GM23338 (cell line): ENCODE measurements around the gene MYBPC2. TPM values are rescaled to one million over a fixed set of nuclear protein-coding genes. Genes with fewer than 3 reads are reported as not detected.

Source experiments
- ATAC-seq: fragments of 200-7000 bp; cut with Tn5 transposase; 3 replicates; pipeline ENCODE4 v1.9.1; 2020
- DNase-seq: peaks from one replicate; pipeline ENCODE4 v3.0.0-alpha.2; 2015; ENCODE audit warnings: low spot score
- H2AFZ ChIP-seq: fragments of 200-600 bp; sonication (generic); 2 replicates; pipeline ENCODE4 v1.8.0; 2016; ENCODE audit warnings: antibody characterized with exemption, mild to moderate bottlenecking, moderate library complexity
- H3F3A ChIP-seq: fragments of 200-600 bp; sonication (generic); replicated peaks from 2 replicates; pipeline ENCODE4 v1.8.0; 2017; ENCODE audit warnings: antibody characterized with exemption, mixed run types, low read depth
- H3K27ac ChIP-seq: fragments of 200-600 bp; sonication (generic); 2 replicates; pipeline ENCODE4 v1.6.1; 2016; ENCODE audit warnings: low read depth
- H3K27me3 ChIP-seq: fragments of 200-600 bp; sonication (generic); 2 replicates; pipeline ENCODE4 v1.8.0; 2016; ENCODE audit warnings: mild to moderate bottlenecking, mixed run types, moderate library complexity; ENCODE audit not compliant: insufficient read depth
- H3K36me3 ChIP-seq: fragments of 200-600 bp; sonication (generic); 2 replicates; pipeline ENCODE4 v1.8.0; 2016; ENCODE audit warnings: mild to moderate bottlenecking; ENCODE audit not compliant: insufficient read depth
- H3K4me1 ChIP-seq: fragments of 200-600 bp; sonication (generic); 2 replicates; pipeline ENCODE4 v1.8.0; 2016; ENCODE audit warnings: mild to moderate bottlenecking, moderate library complexity; ENCODE audit not compliant: insufficient read depth
- H3K4me2 ChIP-seq: fragments of 200-600 bp; sonication (generic); 2 replicates; pipeline ENCODE4 v1.7.1; 2017; ENCODE audit warnings: mixed run types
- H3K4me3 ChIP-seq: fragments of 200-600 bp; sonication (generic); 2 replicates; pipeline ENCODE4 v1.6.1; 2016; ENCODE audit warnings: mixed run types
- H3K79me2 ChIP-seq: fragments of 200-600 bp; sonication (generic); replicated peaks from 2 replicates; pipeline ENCODE4 v1.8.0; 2017; ENCODE audit warnings: mild to moderate bottlenecking; ENCODE audit not compliant: insufficient read depth
- H3K9me2 ChIP-seq: fragments of 200-600 bp; sonication (generic); 2 replicates; pipeline ENCODE4 v1.8.0; 2017; ENCODE audit not compliant: insufficient read depth
- H4K20me1 ChIP-seq: fragments of 200-600 bp; sonication (generic); replicated peaks from 2 replicates; pipeline ENCODE4 v1.8.0; 2017; ENCODE audit warnings: mild to moderate bottlenecking; ENCODE audit not compliant: insufficient read depth
- H3K27ac Mint-ChIP-seq: 2 replicates; pipeline ENCODE4 v1.8.0; 2020; ENCODE audit warnings: inconsistent platforms, mild to moderate bottlenecking, moderate library complexity, mixed read lengths
- H3K27me3 Mint-ChIP-seq: 3 replicates; pipeline ENCODE4 v1.8.0; 2022; ENCODE audit warnings: low read depth, mild to moderate bottlenecking, moderate library complexity, mixed read lengths, inconsistent platforms; ENCODE audit not compliant: insufficient read depth, poor library complexity
- H3K36me3 Mint-ChIP-seq: 3 replicates; pipeline ENCODE4 v1.8.0; 2021; ENCODE audit warnings: low read depth, mild to moderate bottlenecking, inconsistent platforms, moderate library complexity, mixed read lengths
- H3K4me1 Mint-ChIP-seq: 3 replicates; pipeline ENCODE4 v1.8.0; 2020; ENCODE audit warnings: mild to moderate bottlenecking, inconsistent platforms, mixed read lengths
- H3K4me3 Mint-ChIP-seq: 3 replicates; pipeline ENCODE4 v1.8.0; 2021; ENCODE audit warnings: moderate library complexity, mild to moderate bottlenecking, inconsistent platforms, mixed read lengths
- H3K9me3 Mint-ChIP-seq: 3 replicates; pipeline ENCODE4 v1.8.0; 2020; ENCODE audit warnings: moderate library complexity, mild to moderate bottlenecking, inconsistent platforms, mixed read lengths
- CREB1 ChIP-seq: fragments of 250-450 bp; sonication (Bioruptor Pico); IDR thresholded peaks from 2 replicates; pipeline ENCODE4 v1.5.0; 2020; ENCODE audit warnings: low read depth, mild to moderate bottlenecking, moderate library complexity
- EZH2 ChIP-seq: fragments of 200-600 bp; sonication (generic); IDR thresholded peaks from one replicate; pipeline ENCODE4 v1.8.0; 2017; ENCODE audit warnings: antibody characterized with exemption, mild to moderate bottlenecking, low read depth; ENCODE audit not compliant: unreplicated experiment
- JUNB ChIP-seq: IDR thresholded peaks from one replicate; pipeline ENCODE4 v1.6.1; 2016; ENCODE audit warnings: antibody characterized with exemption; ENCODE audit not compliant: unreplicated experiment
- NANOG ChIP-seq: IDR thresholded peaks from 2 replicates; pipeline ENCODE4 v1.6.1; 2016; ENCODE audit warnings: antibody characterized with exemption, borderline replicate concordance
- REST ChIP-seq: IDR thresholded peaks from one replicate; pipeline ENCODE4 v1.6.1; 2018; ENCODE audit warnings: antibody characterized with exemption; ENCODE audit not compliant: unreplicated experiment
- STAT1 ChIP-seq: IDR thresholded peaks from one replicate; pipeline ENCODE4 v1.6.1; 2016; ENCODE audit warnings: antibody characterized with exemption; ENCODE audit not compliant: unreplicated experiment
- ZNF114 ChIP-seq: fragments of 250-450 bp; sonication (Bioruptor Pico); IDR thresholded peaks from 2 replicates; pipeline ENCODE4 v1.5.0; 2020; ENCODE audit warnings: mild to moderate bottlenecking, moderate library complexity
- ZNF331 ChIP-seq: fragments of 250-450 bp; sonication (Bioruptor Pico); IDR thresholded peaks from 2 replicates; pipeline ENCODE4 v1.5.0; 2020; ENCODE audit warnings: low read depth, mild to moderate bottlenecking, moderate library complexity
- polyA plus RNA-seq: library from polyadenylated mRNA; unstranded; fragments of >200 nt; fragmentation: Nextera tagmentation; extraction: Ambion mirVana; gene quantifications from 2 replicates; pipeline ENCODE4 v1.2.1, GENCODE V29; 2016
- total RNA-seq: library from RNA; depleted of rRNA; stranded (reverse); fragments of >200 nt; shearing (Covaris generic); gene quantifications from 2 replicates; pipeline ENCODE4 v1.2.3, GENCODE V29; 2014
- TF ChIP-seq, protein P1 (sequence below), 2 experiments: fragments of 200-600 bp in 1 of 2; sonication (generic) in 1 of 2; conservative IDR thresholded peaks; 2 replicates each; pipeline versions ENCODE4 v1.5.1 to v1.6.1; 2016 to 2017; ENCODE audit warnings: antibody characterized with exemption in 2 of 2, low read depth in 2 of 2, mild to moderate bottlenecking in 2 of 2, moderate library complexity in 1 of 2

MYBPC2 gene
- total and polyA plus RNA-seq, 2 experiments from 2014 or later: 4.2 to 5.9 TPM

GRCh38 chr19:50492303-50493052 is 59.8 kb downstream of the MYBPC2 start:
- H3K79me2 ChIP-seq: no peaks in the 10 kb centered on the region
- H2AFZ ChIP-seq: no peak overlapping the region
- Mint-ChIP-seq H3K36me3 (peaks cover 53% of the 10 kb centered on the region), H3K4me3 (no peak overlapping the region), H3K27ac (no peak overlapping the region), H3K4me1 (no peaks in the 10 kb centered on the region; the same call in 2 of the 3 replicates), H3K9me3 (peaks cover 90% of the 10 kb centered on the region; the same call in 2 of the 3 replicates), H3K27me3 (peaks cover 12% of the 10 kb centered on the region)
- H4K20me1 ChIP-seq: no peaks in the 10 kb centered on the region
- no peak overlapping the region for H3K27ac ChIP-seq
- no peaks in the 10 kb centered on the region for H3K36me3 ChIP-seq
- ATAC-seq: no peak
- TF ChIP-seq STAT1 (no peak), REST (no peak), CREB1 (CRISPR knock-in tag) (no peak), ZNF114 (CRISPR knock-in tag) (no peak), JUNB (no peak), EZH2 (no peak), NANOG (no peak)
- TF ChIP-seq, protein P1, sequence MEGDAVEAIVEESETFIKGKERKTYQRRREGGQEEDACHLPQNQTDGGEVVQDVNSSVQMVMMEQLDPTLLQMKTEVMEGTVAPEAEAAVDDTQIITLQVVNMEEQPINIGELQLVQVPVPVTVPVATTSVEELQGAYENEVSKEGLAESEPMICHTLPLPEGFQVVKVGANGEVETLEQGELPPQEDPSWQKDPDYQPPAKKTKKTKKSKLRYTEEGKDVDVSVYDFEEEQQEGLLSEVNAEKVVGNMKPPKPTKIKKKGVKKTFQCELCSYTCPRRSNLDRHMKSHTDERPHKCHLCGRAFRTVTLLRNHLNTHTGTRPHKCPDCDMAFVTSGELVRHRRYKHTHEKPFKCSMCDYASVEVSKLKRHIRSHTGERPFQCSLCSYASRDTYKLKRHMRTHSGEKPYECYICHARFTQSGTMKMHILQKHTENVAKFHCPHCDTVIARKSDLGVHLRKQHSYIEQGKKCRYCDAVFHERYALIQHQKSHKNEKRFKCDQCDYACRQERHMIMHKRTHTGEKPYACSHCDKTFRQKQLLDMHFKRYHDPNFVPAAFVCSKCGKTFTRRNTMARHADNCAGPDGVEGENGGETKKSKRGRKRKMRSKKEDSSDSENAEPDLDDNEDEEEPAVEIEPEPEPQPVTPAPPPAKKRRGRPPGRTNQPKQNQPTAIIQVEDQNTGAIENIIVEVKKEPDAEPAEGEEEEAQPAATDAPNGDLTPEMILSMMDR (conservative IDR thresholded peaks at IDR 0.05; ENCODE audit: low read depth in 2 of 2): no peak; a peak in 2 of 4 replicates
- H3K9me2 ChIP-seq: no peaks in the 10 kb centered on the region
- no peak overlapping the region for H3K4me3 ChIP-seq
- H3K4me2 ChIP-seq: 0 out of 2 replicates have a peak overlapping the region, but pooled peaks have one; percentile 32
- peaks cover 19% of the 10 kb centered on the region; the same call in 1 of the 2 replicates for H3K4me1 ChIP-seq
- H3F3A ChIP-seq: 0 out of 2 replicates have a peak, but pooled peaks cover 4% of the 10 kb centered on the region
- peaks cover 97% of the 10 kb centered on the region for H3K27me3 ChIP-seq
- no peak for DNase-seq

DNA sequence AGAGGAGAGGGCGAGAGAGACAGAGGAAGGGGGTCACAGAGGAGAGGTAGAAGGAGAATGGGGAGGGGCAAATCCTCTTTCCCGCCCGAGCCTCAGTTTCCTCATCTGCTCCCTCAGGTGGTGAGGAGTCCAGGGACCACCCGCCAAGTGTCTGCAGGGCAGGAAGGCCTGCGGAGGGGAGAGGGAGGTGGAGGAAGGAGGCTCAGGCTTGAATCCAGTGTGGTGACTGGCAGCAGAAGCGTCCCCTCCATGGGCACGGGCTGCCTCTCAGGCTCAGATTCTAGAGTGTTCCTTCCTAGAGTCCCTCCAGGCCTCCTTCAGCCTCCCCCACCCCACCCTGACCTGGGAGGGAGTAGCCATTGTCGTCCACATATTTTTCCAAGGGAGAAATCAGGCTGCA is 60.5 kb downstream of the MYBPC2 start:
- no peak overlapping the region for H2AFZ ChIP-seq
- ATAC-seq (no peak), DNase-seq (no peak)
- peaks cover 97% of the 10 kb centered on the region for H3K27me3 ChIP-seq
- no peak overlapping the region for H3K27ac Mint-ChIP-seq
- no peak overlapping the region for H3K4me3 Mint-ChIP-seq
- peaks cover 50% of the 10 kb centered on the region for H3K36me3 Mint-ChIP-seq
- 0 out of 2 replicates have a peak, but pooled peaks cover 4% of the 10 kb centered on the region for H3F3A ChIP-seq
- H3K4me2 ChIP-seq: no peak overlapping the region
- no peaks in the 10 kb centered on the region for H3K36me3 ChIP-seq
- H3K4me1 ChIP-seq: peaks cover 19% of the 10 kb centered on the region; the same call in 1 of the 2 replicates
- peaks cover 10% of the 10 kb centered on the region for H3K27me3 Mint-ChIP-seq
- no peaks in the 10 kb centered on the region; the same call in 2 of the 3 replicates for H3K4me1 Mint-ChIP-seq
- H3K9me3 Mint-ChIP-seq: peaks cover 83% of the 10 kb centered on the region; the same call in 2 of the 3 replicates
- H3K9me2 ChIP-seq: no peaks in the 10 kb centered on the region
- H4K20me1 ChIP-seq: no peaks in the 10 kb centered on the region
- H3K27ac ChIP-seq: no peak overlapping the region
- no peak overlapping the region for H3K4me3 ChIP-seq
- no peaks in the 10 kb centered on the region for H3K79me2 ChIP-seq
- no peak for TF ChIP-seq ZNF331
